Adrenal gland (tissue), 12 donors: Measurements from ENCODE around the gene TSPAN18. TPM values are rescaled to one million over a fixed set of nuclear protein-coding genes. Genes with fewer than 3 reads are reported as not detected.

Source experiments
- DNase-seq, 7 donors: peaks; one replicate each; pipeline ENCODE4 v3.0.0-alpha.2; 2019 to 2020
- H3K27ac ChIP-seq, 5 donors: fragments of 200-600 bp; sonication (generic) in 4 of 5; 1 replicate in 3 of 5; 2 replicates in 2 of 5; pipeline versions ENCODE4 v1.5.1 to v1.8.0; 2016 to 2020; ENCODE audit warnings: mild to moderate bottlenecking in 1 of 5
- H3K27me3 ChIP-seq: fragments of 200-600 bp; 2 replicates; pipeline ENCODE4 v1.8.0; 2021
- H3K36me3 ChIP-seq, 2 donors: fragments of 200-600 bp; replicated peaks in 1 of 2; 1 replicate in 1 of 2; 2 replicates in 1 of 2; pipeline versions ENCODE4 v1.5.1 to v1.8.0; 2018 to 2022
- H3K4me1 ChIP-seq, 2 donors: fragments of 200-600 bp; replicated peaks in 1 of 2; 1 replicate in 1 of 2; 2 replicates in 1 of 2; pipeline versions ENCODE4 v1.5.1 to v1.8.0; 2018 to 2021
- H3K4me3 ChIP-seq, 4 donors: fragments of 200-600 bp; sonication (generic) in 3 of 4; one replicate each; pipeline ENCODE4 v1.5.1; 2016 to 2018
- H3K9me3 ChIP-seq, 3 donors: fragments of 200-600 bp; sonication (generic) in 1 of 3; replicated peaks in 1 of 3; 1 replicate in 2 of 3; 2 replicates in 1 of 3; pipeline versions ENCODE4 v1.5.1 to v1.8.0; 2016 to 2021
- POLR2A ChIP-seq, 2 donors: fragments of 450-650 bp; IDR thresholded peaks; one replicate each; pipeline ENCODE4 v1.6.1; 2017; ENCODE audit warnings: antibody characterized with exemption in 2 of 2, mild to moderate bottlenecking in 2 of 2, moderate library complexity in 1 of 2
- whole genome bisulfite sequencing, 4 donors: extraction: QIAGEN DNeasy Blood & Tissue Kit in 2 of 4; methylation state at CpG; one replicate each; pipeline versions ENCODE4 v1.1.5 to v1.1.7; 2013 to 2017; 5-methylcytosine and 5-hydroxymethylcytosine counted together
- intact Hi-C, 2 donors: fragments of 100-400 bp; cut with DNase I; formaldehyde crosslinking; loops; one replicate each; pipeline versions ENCODE4 v1.14.1 to v1.15.0; 2022 to 2023
- polyA plus RNA-seq, 3 donors: library from polyadenylated mRNA; stranded (reverse); fragments of 200-250 nt in 2 of 3; fragments of 350-450 nt in 1 of 3; fragmentation: Illumina TruSeq in 1 of 3; extraction: RNeasy Lipid Tissue Mini Kit (QIAGEN cat#74804) in 1 of 3; gene quantifications; one replicate each; pipeline ENCODE4 v1.2.3, GENCODE V29; 2013 to 2014
- total RNA-seq, 9 donors: library from RNA; depleted of rRNA in 4 of 9; stranded (reverse); fragments of >200 nt in 4 of 9; fragments of 120-200 nt in 1 of 9; fragmentation: NEBNext Ultra II Directional in 1 of 9; extraction: Animal tissue kit (Norgen Biotek cat#: 25700) in 1 of 9; gene quantifications; one replicate each; pipeline versions ENCODE4 v1.1.0 to v1.2.4, GENCODE V29; 2013 to 2023
- TF ChIP-seq, protein P1 (sequence below), 6 experiments: fragments of 450-650 bp in 4 of 6; fragments of 200-600 bp in 2 of 6; sonication (generic) in 1 of 6; IDR thresholded peaks; 1 replicate in 5 of 6; 2 replicates in 1 of 6; pipeline versions ENCODE4 v1.5.1 to v1.8.0; 2016 to 2021; ENCODE audit warnings: antibody characterized with exemption in 6 of 6, mild to moderate bottlenecking in 2 of 6, moderate library complexity in 1 of 6
- donor health status: healthy with polysubstance abuse.
- donor health status: Bipolar disorder and iron deficiency.
- donor health status: DM: yes; HTN: yes; CAD: no.
- donor health status: DM: no; HTN: no; CAD: no.
- donor health status: DM: no; HTN: no; CAD: no.
- donor health status: DM: yes; HTN: yes; CAD: no.

TSPAN18 gene
- total and polyA plus RNA-seq, 12 donors: 24.5 to 168 (median 58.4) TPM

DNA sequence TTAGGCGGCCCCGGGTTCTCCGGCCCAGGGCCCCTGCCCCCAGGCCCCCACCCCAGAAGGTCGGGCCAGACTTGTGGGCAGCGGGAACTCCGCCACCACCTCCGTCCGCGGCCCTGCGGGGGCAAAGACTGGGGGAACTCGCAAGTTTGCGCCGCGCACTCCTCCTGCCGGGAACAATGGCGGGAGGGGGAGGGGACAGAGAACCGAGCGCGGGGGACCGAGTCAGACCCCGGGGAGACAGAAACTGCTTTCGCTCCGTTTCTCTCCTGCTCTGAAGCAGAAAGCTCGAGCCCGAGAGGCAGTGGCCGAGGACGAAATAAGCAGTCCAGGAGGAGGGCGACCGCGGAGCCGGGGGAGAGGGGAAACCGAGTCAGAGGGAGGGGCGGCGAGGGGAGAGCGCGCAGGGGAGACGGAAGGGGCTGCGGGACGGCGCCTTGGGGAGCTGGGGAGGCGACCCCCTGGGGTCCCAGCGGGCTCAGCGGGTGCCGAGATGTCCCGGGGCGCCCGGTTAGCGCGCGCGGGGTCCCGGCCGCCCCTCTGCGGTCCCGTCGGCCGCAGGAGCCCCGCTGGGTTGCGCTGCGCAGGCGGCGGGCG is 223.4 kb downstream of the TSPAN18 start:
- H3K4me3 ChIP-seq: peak overlapping the region in 3 of 4 donors; percentile 11 to 72 (median 70)
- no peaks in the 10 kb centered on the region for H3K9me3 ChIP-seq
- H3K36me3 ChIP-seq: no peaks in the 10 kb centered on the region
- TF ChIP-seq, protein P1, sequence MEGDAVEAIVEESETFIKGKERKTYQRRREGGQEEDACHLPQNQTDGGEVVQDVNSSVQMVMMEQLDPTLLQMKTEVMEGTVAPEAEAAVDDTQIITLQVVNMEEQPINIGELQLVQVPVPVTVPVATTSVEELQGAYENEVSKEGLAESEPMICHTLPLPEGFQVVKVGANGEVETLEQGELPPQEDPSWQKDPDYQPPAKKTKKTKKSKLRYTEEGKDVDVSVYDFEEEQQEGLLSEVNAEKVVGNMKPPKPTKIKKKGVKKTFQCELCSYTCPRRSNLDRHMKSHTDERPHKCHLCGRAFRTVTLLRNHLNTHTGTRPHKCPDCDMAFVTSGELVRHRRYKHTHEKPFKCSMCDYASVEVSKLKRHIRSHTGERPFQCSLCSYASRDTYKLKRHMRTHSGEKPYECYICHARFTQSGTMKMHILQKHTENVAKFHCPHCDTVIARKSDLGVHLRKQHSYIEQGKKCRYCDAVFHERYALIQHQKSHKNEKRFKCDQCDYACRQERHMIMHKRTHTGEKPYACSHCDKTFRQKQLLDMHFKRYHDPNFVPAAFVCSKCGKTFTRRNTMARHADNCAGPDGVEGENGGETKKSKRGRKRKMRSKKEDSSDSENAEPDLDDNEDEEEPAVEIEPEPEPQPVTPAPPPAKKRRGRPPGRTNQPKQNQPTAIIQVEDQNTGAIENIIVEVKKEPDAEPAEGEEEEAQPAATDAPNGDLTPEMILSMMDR (IDR thresholded peaks at IDR 0.05): no peak
- TF ChIP-seq POLR2A (IDR thresholded peaks at IDR 0.05): no peak
- H3K27ac ChIP-seq: peak overlapping the region in 4 of 5 donors; percentile 64 to 89 (median 73)
- intact Hi-C loops: no loop called here
- 0 to 2% (median 0%) methylated on average over 13 to 62 of the region's 63 CpGs for WGBS, 4 donors
- no peaks in the 10 kb centered on the region for H3K27me3 ChIP-seq
- peaks cover 8 to 15% of the 10 kb centered on the region in 2 donors for H3K4me1 ChIP-seq
- DNase-seq: peak in 4 of 7 donors; percentile 19 to 52 (median 44)

DNA sequence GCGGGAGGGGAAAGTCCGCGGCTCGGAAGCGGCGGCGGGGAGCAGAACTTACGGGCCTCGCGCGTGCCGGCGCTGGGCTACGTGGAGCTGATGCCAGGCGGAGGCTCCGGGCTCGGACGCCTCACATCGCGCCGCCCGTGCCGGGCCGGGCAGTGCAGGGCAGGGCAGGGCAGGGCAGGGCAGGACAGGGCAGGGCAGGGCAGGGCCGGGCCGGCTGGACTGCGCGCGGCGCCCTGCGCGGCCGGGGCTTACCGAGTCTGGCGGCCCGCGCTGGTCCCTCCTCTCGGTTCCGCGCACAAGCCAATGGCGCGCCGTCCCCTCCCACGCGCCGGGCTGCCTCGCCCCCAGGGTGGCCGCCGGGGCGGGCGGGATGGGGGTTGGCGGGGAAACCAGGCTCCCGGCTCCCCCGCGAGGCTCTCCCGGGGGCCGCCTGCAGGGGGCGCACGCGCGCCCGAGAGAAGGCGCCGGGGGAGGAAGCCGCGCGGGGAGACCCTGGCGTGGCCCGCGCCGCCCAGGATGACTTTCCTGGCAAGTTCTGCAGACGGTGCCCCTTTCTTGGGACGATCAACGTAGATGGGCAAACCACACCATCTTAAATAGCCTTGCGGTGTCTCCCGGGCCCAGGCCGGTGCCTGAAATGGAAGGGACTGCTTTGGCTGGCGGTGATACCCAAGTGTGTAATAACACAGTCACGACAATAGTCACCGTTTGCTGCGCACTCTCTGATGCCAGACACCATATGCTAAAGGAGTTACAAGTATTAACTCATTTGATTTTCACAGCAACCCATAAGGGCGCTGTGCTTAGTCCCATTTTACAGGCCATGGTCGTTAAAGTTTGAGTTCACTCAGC is 224.1 kb downstream of the TSPAN18 start, which contains the start of gene TP53I11:
Gene TP53I11, minus strand, starts transcription at position 259 of the 852 bp plus-strand sequence. CDS start 12,548 bp downstream, outside the sequence.
- 8 to 87% (median 12%) methylated on average over 7 to 83 of the region's 83 CpGs for WGBS, 4 donors
- TF ChIP-seq, protein P1 (IDR thresholded peaks at IDR 0.05): peak in 5 of 6 experiments; percentile 7 to 64 (median 34)
- TF ChIP-seq POLR2A (IDR thresholded peaks at IDR 0.05): peak; percentile 62 to 63
- peak; percentile 59 to 80 (median 73) for DNase-seq
- H3K4me1 ChIP-seq: peaks cover 8 to 23% of the 10 kb centered on the region in 2 donors
- intact Hi-C loops: no loop called here
- no peaks in the 10 kb centered on the region for H3K36me3 ChIP-seq
- peak within 1 kb of the TSS in 4 of 5 donors; percentile 64 to 89 (median 73) for H3K27ac ChIP-seq
- no peaks in the 10 kb centered on the region for H3K27me3 ChIP-seq
- H3K4me3 ChIP-seq: peak within 1 kb of the TSS in 3 of 4 donors; percentile 11 to 72 (median 70)
- H3K9me3 ChIP-seq: no peaks in the 10 kb centered on the region

- H3K4me1 ChIP-seq: peaks cover 8 to 20% of the 10 kb centered on the region in 2 donors
Measured at GRCh38 chr11:44952082-44952481, 225.3 kb downstream of the TSPAN18 start.

More at GRCh38 chr11:44952082-44952481, 225.3 kb downstream of the TSPAN18 start:
- Histone ChIP-seq H3K27ac (no peak overlapping the region), H3K4me3 (no peak overlapping the region), H3K27me3 (no peaks in the 10 kb centered on the region), H3K9me3 (no peaks in the 10 kb centered on the region), H3K36me3 (no peaks in the 10 kb centered on the region)
- TF ChIP-seq, protein P1 (IDR thresholded peaks at IDR 0.05): no peak
- TF ChIP-seq POLR2A (IDR thresholded peaks at IDR 0.05): no peak
- DNase-seq: no peak
- intact Hi-C loops: no loop called here
- 34 to 73% (median 46%) methylated on average over 2 of the region's 2 CpGs for WGBS, 4 donors
